Measurements from ENCODE around the gene NMS. TPM values are rescaled to one million over a fixed set of nuclear protein-coding genes. Genes with fewer than 3 reads are reported as not detected.

Gene NMS
- total and polyA plus RNA-seq, 2 donors (not counting 1 experiment from before 2014, with no cell fraction given), result not detected

DNA sequence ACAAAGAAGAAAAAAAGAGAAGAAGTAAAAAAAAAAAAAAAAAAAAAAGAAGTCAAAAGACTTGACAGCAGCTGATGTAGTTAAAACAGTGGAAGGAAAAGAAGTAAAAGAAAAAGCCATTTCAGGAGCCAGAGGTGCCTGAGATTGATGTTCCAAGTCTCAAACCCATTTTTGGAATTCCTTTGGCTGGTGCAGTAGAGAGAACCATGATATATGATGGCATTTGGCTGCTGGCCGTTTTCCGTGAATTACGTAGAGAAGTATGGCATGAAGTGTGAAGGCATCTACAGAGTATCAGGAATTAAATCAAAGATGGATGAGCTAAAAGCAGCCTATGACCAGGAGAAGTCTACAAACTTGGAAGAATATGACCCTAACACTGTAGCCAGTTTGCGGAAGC lies 45.2 kb upstream of the NMS start:
- Histone ChIP-seq H3K36me3 (replicated peaks in 1 of 2; ENCODE audit: control extremely low read depth in 1 of 2, control insufficient read depth in 1 of 2, extremely low read depth in 1 of 2, insufficient read depth in 2 of 2, low read length in 1 of 2) (no peaks in the 10 kb centered on the region), H2AFZ (ENCODE audit: insufficient read depth, low read depth, low read length, poor library complexity, severe bottlenecking) (no peak overlapping the region), H3K4me1 (ENCODE audit: control insufficient read depth in 2 of 2, insufficient read depth in 2 of 2, low read length in 2 of 2) (no peaks in the 10 kb centered on the region), H3K9me3 (ENCODE audit: control extremely low read depth in 1 of 3, control insufficient read depth in 2 of 3, insufficient read depth in 1 of 3, low read length in 2 of 3) (no peaks in the 10 kb centered on the region), H3K79me2 (ENCODE audit: control insufficient read depth, insufficient read depth, low read length) (no peaks in the 10 kb centered on the region), H3K27ac (ENCODE audit: low read length in 2 of 2) (no peak overlapping the region), H3K27me3 (replicated peaks in 1 of 4; ENCODE audit: control extremely low read depth in 1 of 4, control insufficient read depth in 3 of 4, insufficient read depth in 4 of 4, low read length in 3 of 4) (no peaks in the 10 kb centered on the region), H3K4me3 (ENCODE audit: control extremely low read depth in 1 of 5, extremely low read depth in 1 of 5, insufficient read depth in 1 of 5, low read depth in 2 of 5, low read length in 4 of 5) (no peak overlapping the region), H3K4me2 (replicated peaks; ENCODE audit: low read depth, low read length, poor library complexity, severe bottlenecking) (no peak overlapping the region), H4K20me1 (ENCODE audit: control insufficient read depth, insufficient read depth, low read length, poor library complexity, severe bottlenecking) (no peaks in the 10 kb centered on the region), H3K9ac (ENCODE audit: low read length) (no peak overlapping the region)
- H3K9me3 Mint-ChIP-seq (ENCODE audit: insufficient read depth), result no peaks in the 10 kb centered on the region
- ChIA-PET POLR2A (no interaction called here), CTCF (interaction anchor here (1.0 to 2.0 kb wide), 3 partner anchors 9 to 560 kb away, joined by 3 to 9 read pairs (median 5); no protein-coding TSS in a partner anchor)
- H3K27me3 Mint-ChIP-seq, result peaks cover 6% of the 10 kb centered on the region
- 95% methylated on average over 4 of the region's 4 CpGs for WGBS (ENCODE audit: insufficient coverage)
- H3K4me1 Mint-ChIP-seq, result peaks cover 5% of the 10 kb centered on the region
- ATAC-seq (ENCODE audit: low read depth) (no peak), DNase-seq (no peak)
- intact Hi-C loops (cut with micrococcal nuclease), result no loop called here
- TF ChIP-seq EZH2 (IDR thresholded peaks at IDR 0.05; ENCODE audit: borderline replicate concordance, insufficient read depth, low read depth, low read length, poor library complexity, severe bottlenecking) (no peak), CTCF (IDR thresholded peaks at IDR 0.05) (no peak)
- H3K27ac Mint-ChIP-seq, result no peak overlapping the region
- H3K4me3 Mint-ChIP-seq, result no peak overlapping the region

DNA sequence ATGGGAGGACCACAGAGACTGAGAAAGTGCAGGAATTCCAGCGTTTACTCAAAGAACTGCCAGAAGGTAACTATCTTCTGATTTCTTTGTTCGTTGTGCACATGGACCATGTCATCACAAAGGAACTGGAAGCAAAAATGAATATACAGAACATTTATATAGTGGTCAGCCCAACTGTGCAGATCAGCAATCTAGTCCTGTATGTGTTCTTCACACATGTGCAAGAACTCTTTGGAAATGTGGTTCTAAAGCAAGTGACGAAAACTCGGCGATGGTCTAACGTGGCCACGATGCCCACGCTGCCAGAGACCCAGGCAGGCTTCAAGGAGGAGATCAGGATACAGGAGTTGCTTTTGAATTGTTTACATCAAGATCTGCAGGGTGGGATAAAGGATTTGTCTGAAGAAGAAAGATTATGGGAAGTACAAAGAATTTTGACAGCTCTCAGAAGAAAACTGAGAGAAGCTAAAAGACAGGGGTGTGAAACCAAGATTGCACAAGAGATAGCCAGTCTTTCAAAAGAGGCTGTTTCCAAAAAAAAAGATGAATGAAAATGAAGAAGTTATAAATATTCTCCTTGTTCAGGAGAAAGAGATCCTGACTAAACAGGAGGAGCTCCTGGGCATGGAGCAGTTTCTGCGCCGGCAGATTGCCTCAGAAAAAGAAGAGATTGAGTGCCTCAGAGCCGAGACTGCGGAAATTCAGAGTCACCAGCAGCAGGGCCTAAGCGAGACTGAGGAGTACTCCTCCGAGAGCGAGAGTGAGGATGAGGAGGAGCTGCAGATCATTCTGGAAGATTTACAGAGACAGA lies 44.5 kb upstream of the NMS start:
- intact Hi-C loops (cut with micrococcal nuclease), result no loop called here
- Mint-ChIP-seq H3K4me1 (peaks cover 5% of the 10 kb centered on the region), H3K4me3 (no peak overlapping the region), H3K27me3 (peaks cover 9% of the 10 kb centered on the region), H3K9me3 (ENCODE audit: insufficient read depth) (peaks cover 2% of the 10 kb centered on the region), H3K27ac (no peak overlapping the region)
- H3K9me3 ChIP-seq (ENCODE audit: control extremely low read depth in 1 of 3, control insufficient read depth in 2 of 3, insufficient read depth in 1 of 3, low read length in 2 of 3), result peaks cover 0 to 5% (median 0%) of the 10 kb centered on the region in 3 donors
- H3K27me3 ChIP-seq (replicated peaks in 1 of 4; ENCODE audit: control extremely low read depth in 1 of 4, control insufficient read depth in 3 of 4, insufficient read depth in 4 of 4, low read length in 3 of 4), result peaks cover 0 to 3% (median 0%) of the 10 kb centered on the region in 4 experiments
- 89% methylated on average over 14 of the region's 15 CpGs for WGBS (ENCODE audit: insufficient coverage)
- no peak for TF ChIP-seq CTCF (IDR thresholded peaks at IDR 0.05)
- no peaks in the 10 kb centered on the region for H3K36me3 ChIP-seq (replicated peaks in 1 of 2; ENCODE audit: control extremely low read depth in 1 of 2, control insufficient read depth in 1 of 2, extremely low read depth in 1 of 2, insufficient read depth in 2 of 2, low read length in 1 of 2)
- no peak overlapping the region for H3K4me3 ChIP-seq (ENCODE audit: control extremely low read depth in 1 of 5, extremely low read depth in 1 of 5, insufficient read depth in 1 of 5, low read depth in 2 of 5, low read length in 4 of 5)
- DNase-seq (no peak), ATAC-seq (ENCODE audit: low read depth) (no peak)
- POLR2A ChIA-PET, result no interaction called here
- no peaks in the 10 kb centered on the region for H3K4me1 ChIP-seq (ENCODE audit: control insufficient read depth in 2 of 2, insufficient read depth in 2 of 2, low read length in 2 of 2)
- no peak overlapping the region for H2AFZ ChIP-seq (ENCODE audit: insufficient read depth, low read depth, low read length, poor library complexity, severe bottlenecking)
- CTCF ChIA-PET, result interaction anchor here (1.0 to 2.0 kb wide), 3 partner anchors 8 to 559 kb away, joined by 3 to 9 read pairs (median 5); no protein-coding TSS in a partner anchor
- no peaks in the 10 kb centered on the region for H3K79me2 ChIP-seq (ENCODE audit: control insufficient read depth, insufficient read depth, low read length)
- H3K27ac ChIP-seq (ENCODE audit: low read length in 2 of 2), result no peak overlapping the region
- H4K20me1 ChIP-seq (ENCODE audit: control insufficient read depth, insufficient read depth, low read length, poor library complexity, severe bottlenecking), result no peaks in the 10 kb centered on the region
- no peak overlapping the region for H3K4me2 ChIP-seq (replicated peaks; ENCODE audit: low read depth, low read length, poor library complexity, severe bottlenecking)
- no peak overlapping the region for H3K9ac ChIP-seq (ENCODE audit: low read length)
